Measurements from ENCODE around the gene RYR1.

Gene RYR1

GRCh38 chr19:38559428-38560401 lies 126.2 kb downstream of the RYR1 start:
- no peaks in the 10 kb centered on the region for H3K4me1 ChIP-seq
- H3K27ac ChIP-seq, result no peak overlapping the region
- no peaks in the 10 kb centered on the region for H3K9me3 ChIP-seq
- intact Hi-C loops (cut with DNase I; ENCODE audit: low total_unique reads), result no loop called here
- no peaks in the 10 kb centered on the region for H3K36me3 ChIP-seq
- no peak overlapping the region for H3K4me3 ChIP-seq
- DNase-seq, result no peak
- peaks cover 0 to 25% of the 10 kb centered on the region in 2 donors for H3K27me3 ChIP-seq
- TF ChIP-seq CTCF (IDR thresholded peaks at IDR 0.05), result no peak

GRCh38 chr19:38561053-38561606 lies 127.6 kb downstream of the RYR1 start:
- H3K27ac ChIP-seq, result no peak overlapping the region
- peaks cover 0 to 5% (median 2%) of the 10 kb centered on the region in 4 donors for H3K4me1 ChIP-seq
- H3K9me3 ChIP-seq, result no peaks in the 10 kb centered on the region
- no peaks in the 10 kb centered on the region for H3K36me3 ChIP-seq
- no peak overlapping the region for H3K4me3 ChIP-seq
- no peak for DNase-seq
- TF ChIP-seq CTCF (IDR thresholded peaks at IDR 0.05), result no peak
- peaks cover 0 to 36% of the 10 kb centered on the region in 2 donors for H3K27me3 ChIP-seq
- intact Hi-C loops (cut with DNase I; ENCODE audit: low total_unique reads), result no loop called here

- Histone ChIP-seq H3K4me1 (peaks cover 0 to 5% (median 2%) of the 10 kb centered on the region in 4 donors), H3K36me3 (no peaks in the 10 kb centered on the region), H3K27ac (no peak overlapping the region), H3K9me3 (no peaks in the 10 kb centered on the region), H3K4me3 (no peak overlapping the region), H3K27me3 (peaks cover 0 to 40% of the 10 kb centered on the region in 2 donors)
- no peak for TF ChIP-seq CTCF (IDR thresholded peaks at IDR 0.05)
- intact Hi-C loops (cut with DNase I; ENCODE audit: low total_unique reads), result no loop called here
- DNase-seq, result no peak
These were observed 128.2 kb downstream of the RYR1 start for GRCh38 chr19:38561658-38562057.

- DNase-seq, result no peak
- no peaks in the 10 kb centered on the region for H3K36me3 ChIP-seq
- intact Hi-C loops (cut with DNase I; ENCODE audit: low total_unique reads), result no loop called here
- TF ChIP-seq CTCF (IDR thresholded peaks at IDR 0.05), result no peak
- H3K4me3 ChIP-seq, result no peak overlapping the region
- no peaks in the 10 kb centered on the region for H3K9me3 ChIP-seq
- H3K27ac ChIP-seq, result no peak overlapping the region
- H3K27me3 ChIP-seq, result peaks cover 0 to 44% of the 10 kb centered on the region in 2 donors
- H3K4me1 ChIP-seq, result peaks cover 0 to 5% (median 2%) of the 10 kb centered on the region in 4 donors
These were observed 128.6 kb downstream of the RYR1 start for GRCh38 chr19:38562096-38562495.

GRCh38 chr19:38563475-38563874 lies 130.0 kb downstream of the RYR1 start:
- Histone ChIP-seq H3K4me1 (peaks cover 0 to 5% (median 2%) of the 10 kb centered on the region in 4 donors), H3K36me3 (no peaks in the 10 kb centered on the region), H3K27ac (no peak overlapping the region), H3K27me3 (peaks cover 0 to 42% of the 10 kb centered on the region in 2 donors), H3K4me3 (no peak overlapping the region), H3K9me3 (no peaks in the 10 kb centered on the region)
- DNase-seq, result no peak
- intact Hi-C loops (cut with DNase I; ENCODE audit: low total_unique reads), result no loop called here
- TF ChIP-seq CTCF (IDR thresholded peaks at IDR 0.05), result no peak
